ENCODE measurements around the gene STARD9.

DNA sequence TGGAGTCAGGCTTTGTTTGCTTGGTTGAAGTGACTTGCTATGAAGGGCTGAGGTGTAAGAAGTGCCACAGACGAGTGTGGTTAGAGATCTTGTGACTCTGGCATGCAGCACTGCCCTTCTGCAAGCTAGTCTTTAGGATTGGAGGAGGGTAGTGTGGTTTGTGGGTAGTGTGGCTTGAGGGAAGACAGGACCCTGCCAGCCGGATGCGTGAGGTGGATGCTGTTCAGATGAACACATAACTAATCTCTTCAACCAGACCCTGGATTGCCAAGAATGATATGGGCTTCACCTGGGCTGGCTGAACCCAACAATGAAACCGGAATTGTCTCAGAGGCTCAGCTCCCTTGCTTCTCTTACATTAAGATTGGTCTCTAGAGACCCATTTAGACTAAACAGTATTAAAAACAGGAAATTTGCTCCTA, 32.7 kb downstream of the STARD9 start:
- TF ChIP-seq ZFX (CRISPR knock-in tag; IDR thresholded peaks at IDR 0.05) (no peak), HDAC6 (IDR thresholded peaks at IDR 0.05; ENCODE audit: low read depth, low read length) (no peak), U2AF2 (optimal IDR thresholded peaks at IDR 0.05; ENCODE audit: low read depth, low read length) (no peak), SREBF2 (CRISPR knock-in tag; IDR thresholded peaks at IDR 0.05) (no peak), ZSCAN32 (CRISPR knock-in tag; IDR thresholded peaks at IDR 0.05) (no peak), ZNF263 (CRISPR knock-in tag; IDR thresholded peaks at IDR 0.05; ENCODE audit: borderline replicate concordance) (no peak), CC2D1A (IDR thresholded peaks at IDR 0.05) (no peak)
- TF ChIP-seq, protein P1, sequence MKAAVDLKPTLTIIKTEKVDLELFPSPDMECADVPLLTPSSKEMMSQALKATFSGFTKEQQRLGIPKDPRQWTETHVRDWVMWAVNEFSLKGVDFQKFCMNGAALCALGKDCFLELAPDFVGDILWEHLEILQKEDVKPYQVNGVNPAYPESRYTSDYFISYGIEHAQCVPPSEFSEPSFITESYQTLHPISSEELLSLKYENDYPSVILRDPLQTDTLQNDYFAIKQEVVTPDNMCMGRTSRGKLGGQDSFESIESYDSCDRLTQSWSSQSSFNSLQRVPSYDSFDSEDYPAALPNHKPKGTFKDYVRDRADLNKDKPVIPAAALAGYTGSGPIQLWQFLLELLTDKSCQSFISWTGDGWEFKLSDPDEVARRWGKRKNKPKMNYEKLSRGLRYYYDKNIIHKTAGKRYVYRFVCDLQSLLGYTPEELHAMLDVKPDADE (conservative IDR thresholded peaks at IDR 0.05; ENCODE audit: control insufficient read depth, low read depth, low read length), result no peak
- TF ChIP-seq, protein P2, sequence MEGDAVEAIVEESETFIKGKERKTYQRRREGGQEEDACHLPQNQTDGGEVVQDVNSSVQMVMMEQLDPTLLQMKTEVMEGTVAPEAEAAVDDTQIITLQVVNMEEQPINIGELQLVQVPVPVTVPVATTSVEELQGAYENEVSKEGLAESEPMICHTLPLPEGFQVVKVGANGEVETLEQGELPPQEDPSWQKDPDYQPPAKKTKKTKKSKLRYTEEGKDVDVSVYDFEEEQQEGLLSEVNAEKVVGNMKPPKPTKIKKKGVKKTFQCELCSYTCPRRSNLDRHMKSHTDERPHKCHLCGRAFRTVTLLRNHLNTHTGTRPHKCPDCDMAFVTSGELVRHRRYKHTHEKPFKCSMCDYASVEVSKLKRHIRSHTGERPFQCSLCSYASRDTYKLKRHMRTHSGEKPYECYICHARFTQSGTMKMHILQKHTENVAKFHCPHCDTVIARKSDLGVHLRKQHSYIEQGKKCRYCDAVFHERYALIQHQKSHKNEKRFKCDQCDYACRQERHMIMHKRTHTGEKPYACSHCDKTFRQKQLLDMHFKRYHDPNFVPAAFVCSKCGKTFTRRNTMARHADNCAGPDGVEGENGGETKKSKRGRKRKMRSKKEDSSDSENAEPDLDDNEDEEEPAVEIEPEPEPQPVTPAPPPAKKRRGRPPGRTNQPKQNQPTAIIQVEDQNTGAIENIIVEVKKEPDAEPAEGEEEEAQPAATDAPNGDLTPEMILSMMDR (IDR thresholded peaks at IDR 0.05 in 2 of 3, conservative IDR thresholded peaks at IDR 0.05 in 1 of 3; ENCODE audit: insufficient read depth in 2 of 3, low read depth in 1 of 3, low read length in 3 of 3), result no peak
- TF ChIP-seq, protein P3, sequence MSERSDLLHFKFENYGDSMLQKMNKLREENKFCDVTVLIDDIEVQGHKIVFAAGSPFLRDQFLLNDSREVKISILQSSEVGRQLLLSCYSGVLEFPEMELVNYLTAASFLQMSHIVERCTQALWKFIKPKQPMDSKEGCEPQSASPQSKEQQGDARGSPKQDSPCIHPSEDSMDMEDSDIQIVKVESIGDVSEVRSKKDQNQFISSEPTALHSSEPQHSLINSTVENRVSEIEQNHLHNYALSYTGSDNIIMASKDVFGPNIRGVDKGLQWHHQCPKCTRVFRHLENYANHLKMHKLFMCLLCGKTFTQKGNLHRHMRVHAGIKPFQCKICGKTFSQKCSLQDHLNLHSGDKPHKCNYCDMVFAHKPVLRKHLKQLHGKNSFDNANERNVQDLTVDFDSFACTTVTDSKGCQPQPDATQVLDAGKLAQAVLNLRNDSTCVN (CRISPR knock-in tag; IDR thresholded peaks at IDR 0.05), result no peak
